ENCODE measurements around the gene C10orf67. TPM values are rescaled to one million over a fixed set of nuclear protein-coding genes. Genes with fewer than 3 reads are reported as not detected.

The C10orf67 gene
- total RNA-seq, 1 experiment from 2014 or later, result not detected

DNA sequence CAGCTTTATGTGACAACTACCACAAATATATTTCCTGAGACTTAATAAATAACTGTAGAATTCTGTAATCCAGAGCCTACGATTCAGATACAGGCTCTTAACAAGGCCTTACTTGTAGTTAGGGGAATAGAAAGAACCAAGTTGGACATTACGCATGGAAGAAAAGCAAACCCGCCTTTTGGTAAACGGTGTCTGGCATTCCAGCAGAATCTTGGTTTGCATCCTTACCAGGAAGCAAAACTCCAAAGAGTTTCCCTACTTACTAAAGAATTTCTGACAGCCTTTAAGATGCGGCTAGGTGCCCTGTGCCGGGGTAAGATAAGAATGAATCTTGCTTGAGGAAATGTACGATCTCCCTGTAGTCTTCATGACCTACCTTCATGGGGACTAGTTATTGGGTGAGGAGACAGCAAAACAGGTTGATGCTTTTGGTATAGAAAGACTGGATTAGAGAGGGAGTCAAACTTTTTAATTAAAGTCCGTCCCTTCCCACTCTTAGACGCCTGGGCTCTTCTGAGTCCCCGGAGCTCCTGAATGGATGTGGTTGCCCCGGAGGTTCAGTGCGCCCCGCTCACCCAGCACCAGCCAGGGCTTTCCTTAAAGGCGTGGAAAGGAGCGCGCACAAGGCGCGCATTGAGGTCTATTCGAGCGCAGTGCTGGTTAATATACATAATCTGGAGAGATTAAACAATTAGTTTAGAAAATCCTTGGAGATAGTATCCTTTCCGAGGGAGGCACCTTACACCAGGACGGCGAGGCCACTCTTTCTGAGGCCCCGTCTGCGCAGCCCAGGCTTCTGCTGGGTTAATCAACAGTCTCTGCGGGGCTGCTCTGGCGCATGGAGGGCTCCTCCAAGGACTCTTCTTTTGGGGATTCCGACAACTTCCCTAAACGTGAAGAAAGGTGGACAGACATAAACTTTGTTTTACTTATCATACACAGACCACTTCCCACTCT is 140.9 kb downstream of the C10orf67 start:
- peaks cover 22 to 37% of the 10 kb centered on the region in 2 experiments for H3K4me1 Mint-ChIP-seq

More for the DNA sequence above, 140.9 kb downstream of the C10orf67 start:
- no CpG with 5 or more reads among the region's 29 CpGs for WGBS (ENCODE audit: extremely low coverage, insufficient read length, low lambda C conversion rate)
- no peak for DNase-seq
- no peak overlapping the region for H3K23ac ChIP-seq (ENCODE audit: insufficient read length, low read depth, low read length)
- H3K27me3 ChIP-seq (ENCODE audit: insufficient read depth, low read length), result peaks cover 66% of the 10 kb centered on the region
- TF ChIP-seq, protein P1, sequence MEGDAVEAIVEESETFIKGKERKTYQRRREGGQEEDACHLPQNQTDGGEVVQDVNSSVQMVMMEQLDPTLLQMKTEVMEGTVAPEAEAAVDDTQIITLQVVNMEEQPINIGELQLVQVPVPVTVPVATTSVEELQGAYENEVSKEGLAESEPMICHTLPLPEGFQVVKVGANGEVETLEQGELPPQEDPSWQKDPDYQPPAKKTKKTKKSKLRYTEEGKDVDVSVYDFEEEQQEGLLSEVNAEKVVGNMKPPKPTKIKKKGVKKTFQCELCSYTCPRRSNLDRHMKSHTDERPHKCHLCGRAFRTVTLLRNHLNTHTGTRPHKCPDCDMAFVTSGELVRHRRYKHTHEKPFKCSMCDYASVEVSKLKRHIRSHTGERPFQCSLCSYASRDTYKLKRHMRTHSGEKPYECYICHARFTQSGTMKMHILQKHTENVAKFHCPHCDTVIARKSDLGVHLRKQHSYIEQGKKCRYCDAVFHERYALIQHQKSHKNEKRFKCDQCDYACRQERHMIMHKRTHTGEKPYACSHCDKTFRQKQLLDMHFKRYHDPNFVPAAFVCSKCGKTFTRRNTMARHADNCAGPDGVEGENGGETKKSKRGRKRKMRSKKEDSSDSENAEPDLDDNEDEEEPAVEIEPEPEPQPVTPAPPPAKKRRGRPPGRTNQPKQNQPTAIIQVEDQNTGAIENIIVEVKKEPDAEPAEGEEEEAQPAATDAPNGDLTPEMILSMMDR (conservative IDR thresholded peaks at IDR 0.05), result no peak
- no peak overlapping the region for H2AK5ac ChIP-seq (ENCODE audit: insufficient read length, low read length)
- H3K56ac ChIP-seq (ENCODE audit: insufficient read length, low read depth, low read length), result no peak overlapping the region
- Mint-ChIP-seq H3K9me3 (no peaks in the 10 kb centered on the region; a peak in 1 of 5 replicates), H3K27ac (no peak overlapping the region), H3K4me3 (peak overlapping the region in 1 of 2 experiments; percentile 66; a peak in 2 of 5 replicates), H3K36me3 (ENCODE audit: insufficient read depth in 1 of 3, low read depth in 3 of 3) (no peaks in the 10 kb centered on the region), H3K27me3 (ENCODE audit: low read depth) (peaks cover 93% of the 10 kb centered on the region)
- no peak overlapping the region for H3K27ac ChIP-seq (ENCODE audit: insufficient read length, low read depth, low read length)
- H3K23me2 ChIP-seq (ENCODE audit: insufficient read length, low read depth, low read length, poor library complexity, severe bottlenecking), result peaks cover 3% of the 10 kb centered on the region
- no peak overlapping the region for H2BK120ac ChIP-seq (ENCODE audit: low read depth, low read length, poor library complexity, severe bottlenecking)
- no peak overlapping the region for H2BK20ac ChIP-seq (ENCODE audit: low read depth, low read length, poor library complexity, severe bottlenecking)
- H4K5ac ChIP-seq (ENCODE audit: insufficient read length, low read depth, low read length), result no peak overlapping the region
- no peak overlapping the region for H2BK5ac ChIP-seq (ENCODE audit: insufficient read length, low read length)
- H3K9ac ChIP-seq (ENCODE audit: extremely low read depth, insufficient read length, low read length), result no peak overlapping the region
- H2AFZ ChIP-seq (ENCODE audit: low read length), result no peak overlapping the region
- no peak overlapping the region for H3K4ac ChIP-seq (ENCODE audit: low read depth, low read length)
- no peak overlapping the region for H3K14ac ChIP-seq (ENCODE audit: insufficient read depth, low read length)
- H3T11ph ChIP-seq (ENCODE audit: low read length), result no peak overlapping the region
- no peaks in the 10 kb centered on the region for H3K79me1 ChIP-seq (ENCODE audit: insufficient read depth, low read depth, low read length, poor library complexity, severe bottlenecking)
- H3K4me2 ChIP-seq (ENCODE audit: insufficient read depth, insufficient read length, low read length), result no peak overlapping the region
- no peak overlapping the region for H4K8ac ChIP-seq (replicated peaks; ENCODE audit: insufficient read length, low read depth, low read length)
- no peaks in the 10 kb centered on the region for H3K79me2 ChIP-seq (ENCODE audit: insufficient read depth, low read length)
- H3K4me1 ChIP-seq (ENCODE audit: insufficient read depth, low read length), result no peaks in the 10 kb centered on the region
- H3K9me3 ChIP-seq (ENCODE audit: control insufficient read depth, low read depth, low read length), result no peaks in the 10 kb centered on the region
- no peak overlapping the region for H2BK12ac ChIP-seq (ENCODE audit: insufficient read length, low read depth, low read length)
- no peak overlapping the region for H2BK15ac ChIP-seq (ENCODE audit: low read depth, low read length)
- no peak overlapping the region for H4K91ac ChIP-seq (ENCODE audit: insufficient read length, low read depth, low read length)
- no peak overlapping the region for H3K18ac ChIP-seq (ENCODE audit: insufficient read length, low read depth, low read length)
- H4K20me1 ChIP-seq (ENCODE audit: control insufficient read depth, insufficient read depth, insufficient read length), result no peaks in the 10 kb centered on the region

Data from H9 (cell line).